Measurements from ENCODE around the gene S100A7. TPM values are rescaled to one million over a fixed set of nuclear protein-coding genes. Genes with fewer than 3 reads are reported as not detected.

Gene S100A7
- polyA plus RNA-seq, 1 donor from 2014 or later, result not detected

DNA sequence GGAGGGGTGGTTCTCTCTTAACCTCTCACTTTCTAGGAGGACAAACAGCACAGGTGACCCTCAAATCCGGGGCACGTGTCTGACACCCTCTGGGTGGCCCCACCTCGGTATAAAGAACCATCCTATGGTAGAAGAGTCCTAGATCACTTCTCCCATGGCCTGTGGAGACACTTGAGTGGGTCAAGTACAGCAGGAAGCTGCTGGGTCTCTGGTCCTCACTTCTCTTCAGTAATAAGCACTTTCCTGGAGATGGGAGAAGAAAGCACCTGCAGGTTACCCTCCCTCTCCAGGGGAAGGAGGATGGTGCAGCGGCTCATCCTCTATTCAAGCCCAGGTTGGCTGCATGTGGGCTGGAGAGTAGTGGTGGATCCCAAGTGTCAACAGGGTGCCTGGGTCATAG, 17.0 kb downstream of the S100A7 start:
- H3K9ac ChIP-seq (ENCODE audit: low read length), result no peak overlapping the region
- H3F3A ChIP-seq (ENCODE audit: insufficient read depth, low read length, poor library complexity, severe bottlenecking), result no peaks in the 10 kb centered on the region
- no peaks in the 10 kb centered on the region for H3K79me2 ChIP-seq (replicated peaks; ENCODE audit: insufficient read depth, low read length)
- peaks cover 3% of the 10 kb centered on the region for H3K9me3 ChIP-seq (ENCODE audit: low read length)
- TF ChIP-seq, protein P1, sequence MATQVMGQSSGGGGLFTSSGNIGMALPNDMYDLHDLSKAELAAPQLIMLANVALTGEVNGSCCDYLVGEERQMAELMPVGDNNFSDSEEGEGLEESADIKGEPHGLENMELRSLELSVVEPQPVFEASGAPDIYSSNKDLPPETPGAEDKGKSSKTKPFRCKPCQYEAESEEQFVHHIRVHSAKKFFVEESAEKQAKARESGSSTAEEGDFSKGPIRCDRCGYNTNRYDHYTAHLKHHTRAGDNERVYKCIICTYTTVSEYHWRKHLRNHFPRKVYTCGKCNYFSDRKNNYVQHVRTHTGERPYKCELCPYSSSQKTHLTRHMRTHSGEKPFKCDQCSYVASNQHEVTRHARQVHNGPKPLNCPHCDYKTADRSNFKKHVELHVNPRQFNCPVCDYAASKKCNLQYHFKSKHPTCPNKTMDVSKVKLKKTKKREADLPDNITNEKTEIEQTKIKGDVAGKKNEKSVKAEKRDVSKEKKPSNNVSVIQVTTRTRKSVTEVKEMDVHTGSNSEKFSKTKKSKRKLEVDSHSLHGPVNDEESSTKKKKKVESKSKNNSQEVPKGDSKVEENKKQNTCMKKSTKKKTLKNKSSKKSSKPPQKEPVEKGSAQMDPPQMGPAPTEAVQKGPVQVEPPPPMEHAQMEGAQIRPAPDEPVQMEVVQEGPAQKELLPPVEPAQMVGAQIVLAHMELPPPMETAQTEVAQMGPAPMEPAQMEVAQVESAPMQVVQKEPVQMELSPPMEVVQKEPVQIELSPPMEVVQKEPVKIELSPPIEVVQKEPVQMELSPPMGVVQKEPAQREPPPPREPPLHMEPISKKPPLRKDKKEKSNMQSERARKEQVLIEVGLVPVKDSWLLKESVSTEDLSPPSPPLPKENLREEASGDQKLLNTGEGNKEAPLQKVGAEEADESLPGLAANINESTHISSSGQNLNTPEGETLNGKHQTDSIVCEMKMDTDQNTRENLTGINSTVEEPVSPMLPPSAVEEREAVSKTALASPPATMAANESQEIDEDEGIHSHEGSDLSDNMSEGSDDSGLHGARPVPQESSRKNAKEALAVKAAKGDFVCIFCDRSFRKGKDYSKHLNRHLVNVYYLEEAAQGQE (IDR thresholded peaks at IDR 0.05; ENCODE audit: borderline replicate concordance), result no peak
- no peak for TF ChIP-seq TAF1 (IDR thresholded peaks at IDR 0.05; ENCODE audit: low read depth)
- no peak for TF ChIP-seq RAD21 (conservative IDR thresholded peaks at IDR 0.05)
- TF ChIP-seq EZH2 (IDR thresholded peaks at IDR 0.05; ENCODE audit: borderline replicate concordance, insufficient read depth, low read length, poor library complexity, severe bottlenecking), result no peak
- TF ChIP-seq, protein P2, sequence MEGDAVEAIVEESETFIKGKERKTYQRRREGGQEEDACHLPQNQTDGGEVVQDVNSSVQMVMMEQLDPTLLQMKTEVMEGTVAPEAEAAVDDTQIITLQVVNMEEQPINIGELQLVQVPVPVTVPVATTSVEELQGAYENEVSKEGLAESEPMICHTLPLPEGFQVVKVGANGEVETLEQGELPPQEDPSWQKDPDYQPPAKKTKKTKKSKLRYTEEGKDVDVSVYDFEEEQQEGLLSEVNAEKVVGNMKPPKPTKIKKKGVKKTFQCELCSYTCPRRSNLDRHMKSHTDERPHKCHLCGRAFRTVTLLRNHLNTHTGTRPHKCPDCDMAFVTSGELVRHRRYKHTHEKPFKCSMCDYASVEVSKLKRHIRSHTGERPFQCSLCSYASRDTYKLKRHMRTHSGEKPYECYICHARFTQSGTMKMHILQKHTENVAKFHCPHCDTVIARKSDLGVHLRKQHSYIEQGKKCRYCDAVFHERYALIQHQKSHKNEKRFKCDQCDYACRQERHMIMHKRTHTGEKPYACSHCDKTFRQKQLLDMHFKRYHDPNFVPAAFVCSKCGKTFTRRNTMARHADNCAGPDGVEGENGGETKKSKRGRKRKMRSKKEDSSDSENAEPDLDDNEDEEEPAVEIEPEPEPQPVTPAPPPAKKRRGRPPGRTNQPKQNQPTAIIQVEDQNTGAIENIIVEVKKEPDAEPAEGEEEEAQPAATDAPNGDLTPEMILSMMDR (IDR thresholded peaks at IDR 0.05; ENCODE audit: poor library complexity, severe bottlenecking), result no peak
- no peak for TF ChIP-seq MXI1 (conservative IDR thresholded peaks at IDR 0.05; ENCODE audit: poor library complexity, severe bottlenecking)
- no peak for TF ChIP-seq POLR2AphosphoS5 (IDR thresholded peaks at IDR 0.05)
- TF ChIP-seq SMC3 (conservative IDR thresholded peaks at IDR 0.05; ENCODE audit: poor library complexity), result no peak
- no peak for TF ChIP-seq EP300 (conservative IDR thresholded peaks at IDR 0.05; ENCODE audit: poor library complexity, severe bottlenecking)
- H3K27me3 ChIP-seq (ENCODE audit: insufficient read depth, low read depth, low read length), result no peaks in the 10 kb centered on the region
- H3K36me3 ChIP-seq (ENCODE audit: insufficient read depth, low read length), result no peaks in the 10 kb centered on the region
- H3K4me2 ChIP-seq (ENCODE audit: low read length), result no peak overlapping the region
- no peak overlapping the region for H3K27ac ChIP-seq (ENCODE audit: low read length)
- H3K4me3 ChIP-seq (ENCODE audit: low read length), result no peak overlapping the region
- H2AFZ ChIP-seq (ENCODE audit: low read depth, low read length), result no peak overlapping the region
- H3K9me2 ChIP-seq (ENCODE audit: insufficient read depth, low read length), result no peaks in the 10 kb centered on the region
- H4K20me1 ChIP-seq (ENCODE audit: insufficient read depth), result no peaks in the 10 kb centered on the region

DNA sequence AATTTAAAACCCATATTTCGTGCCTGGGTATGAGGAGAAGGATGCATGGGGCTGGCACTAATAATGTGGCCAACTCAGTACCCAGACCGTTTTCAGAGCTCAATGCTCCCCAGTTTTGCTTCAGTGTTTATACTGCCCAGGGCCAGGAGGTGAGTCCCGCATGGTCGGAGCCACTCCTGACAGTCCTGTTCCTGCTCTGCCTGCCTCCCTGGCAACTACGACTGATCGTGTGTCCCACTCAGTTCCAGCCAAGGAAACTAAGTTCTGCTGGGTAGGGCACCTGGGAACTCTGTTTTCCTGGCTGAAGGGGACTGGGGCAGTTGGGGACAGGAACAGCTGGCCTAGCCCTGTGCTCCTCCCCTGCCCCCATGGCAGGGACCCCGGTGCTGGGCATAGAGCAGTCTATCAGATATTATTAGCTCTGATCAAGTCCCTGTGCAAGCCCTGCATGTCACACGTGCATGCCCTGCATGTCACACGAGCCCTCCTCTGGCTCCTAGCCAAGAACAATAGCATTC, 19.2 kb downstream of the S100A7 start:
- Histone ChIP-seq H3K27ac (ENCODE audit: low read length) (no peak overlapping the region), H3K4me2 (ENCODE audit: low read length) (no peak overlapping the region), H4K20me1 (ENCODE audit: insufficient read depth) (no peaks in the 10 kb centered on the region), H3K79me2 (replicated peaks; ENCODE audit: insufficient read depth, low read length) (no peaks in the 10 kb centered on the region), H3K36me3 (ENCODE audit: insufficient read depth, low read length) (no peaks in the 10 kb centered on the region), H3F3A (ENCODE audit: insufficient read depth, low read length, poor library complexity, severe bottlenecking) (no peaks in the 10 kb centered on the region), H3K9me3 (ENCODE audit: low read length) (peaks cover 3% of the 10 kb centered on the region), H3K4me3 (ENCODE audit: low read length) (no peak overlapping the region), H3K27me3 (ENCODE audit: insufficient read depth, low read depth, low read length) (no peaks in the 10 kb centered on the region), H3K9me2 (ENCODE audit: insufficient read depth, low read length) (no peaks in the 10 kb centered on the region), H2AFZ (ENCODE audit: low read depth, low read length) (no peak overlapping the region), H3K9ac (ENCODE audit: low read length) (no peak overlapping the region)
- TF ChIP-seq EZH2 (IDR thresholded peaks at IDR 0.05; ENCODE audit: borderline replicate concordance, insufficient read depth, low read length, poor library complexity, severe bottlenecking), result no peak
- TF ChIP-seq, protein P2 (IDR thresholded peaks at IDR 0.05; ENCODE audit: poor library complexity, severe bottlenecking), result no peak
- no peak for TF ChIP-seq TAF1 (IDR thresholded peaks at IDR 0.05; ENCODE audit: low read depth)
- no peak for TF ChIP-seq POLR2AphosphoS5 (IDR thresholded peaks at IDR 0.05)
- TF ChIP-seq RAD21 (conservative IDR thresholded peaks at IDR 0.05), result no peak
- TF ChIP-seq MXI1 (conservative IDR thresholded peaks at IDR 0.05; ENCODE audit: poor library complexity, severe bottlenecking), result no peak
- TF ChIP-seq, protein P1 (IDR thresholded peaks at IDR 0.05; ENCODE audit: borderline replicate concordance), result no peak
- TF ChIP-seq EP300 (conservative IDR thresholded peaks at IDR 0.05; ENCODE audit: poor library complexity, severe bottlenecking), result no peak
- TF ChIP-seq SMC3 (conservative IDR thresholded peaks at IDR 0.05; ENCODE audit: poor library complexity), result no peak

Measured in neural cell (in vitro differentiated cells).